ENCODE data around the gene MSANTD4. TPM values are rescaled to one million over a fixed set of nuclear protein-coding genes. Genes with fewer than 3 reads are reported as not detected.

Gene MSANTD4
- total and polyA plus RNA-seq, 2 donors (not counting 1 experiment from before 2014, with no cell fraction given): 2.4 to 20.0 TPM

GRCh38 chr11:106032861-106033260 lies 10.8 kb upstream of the MSANTD4 start:
- no peak for ATAC-seq (ENCODE audit: low read depth)
- Mint-ChIP-seq H3K27ac (no peak overlapping the region), H3K27me3 (peaks cover 53% of the 10 kb centered on the region), H3K4me1 (no peaks in the 10 kb centered on the region), H3K4me3 (no peak overlapping the region), H3K9me3 (ENCODE audit: insufficient read depth) (no peaks in the 10 kb centered on the region)
- H3K4me2 ChIP-seq (replicated peaks; ENCODE audit: low read depth, low read length, poor library complexity, severe bottlenecking): no peak overlapping the region
- TF ChIP-seq EZH2 (IDR thresholded peaks at IDR 0.05; ENCODE audit: borderline replicate concordance, insufficient read depth, low read depth, low read length, poor library complexity, severe bottlenecking): no peak
- TF ChIP-seq, protein P1, sequence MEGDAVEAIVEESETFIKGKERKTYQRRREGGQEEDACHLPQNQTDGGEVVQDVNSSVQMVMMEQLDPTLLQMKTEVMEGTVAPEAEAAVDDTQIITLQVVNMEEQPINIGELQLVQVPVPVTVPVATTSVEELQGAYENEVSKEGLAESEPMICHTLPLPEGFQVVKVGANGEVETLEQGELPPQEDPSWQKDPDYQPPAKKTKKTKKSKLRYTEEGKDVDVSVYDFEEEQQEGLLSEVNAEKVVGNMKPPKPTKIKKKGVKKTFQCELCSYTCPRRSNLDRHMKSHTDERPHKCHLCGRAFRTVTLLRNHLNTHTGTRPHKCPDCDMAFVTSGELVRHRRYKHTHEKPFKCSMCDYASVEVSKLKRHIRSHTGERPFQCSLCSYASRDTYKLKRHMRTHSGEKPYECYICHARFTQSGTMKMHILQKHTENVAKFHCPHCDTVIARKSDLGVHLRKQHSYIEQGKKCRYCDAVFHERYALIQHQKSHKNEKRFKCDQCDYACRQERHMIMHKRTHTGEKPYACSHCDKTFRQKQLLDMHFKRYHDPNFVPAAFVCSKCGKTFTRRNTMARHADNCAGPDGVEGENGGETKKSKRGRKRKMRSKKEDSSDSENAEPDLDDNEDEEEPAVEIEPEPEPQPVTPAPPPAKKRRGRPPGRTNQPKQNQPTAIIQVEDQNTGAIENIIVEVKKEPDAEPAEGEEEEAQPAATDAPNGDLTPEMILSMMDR (IDR thresholded peaks at IDR 0.05): no peak
- H3K4me3 ChIP-seq (ENCODE audit: control extremely low read depth in 1 of 5, extremely low read depth in 1 of 5, insufficient read depth in 1 of 5, low read depth in 2 of 5, low read length in 4 of 5): no peak overlapping the region
- H3K36me3 ChIP-seq (replicated peaks in 1 of 2; ENCODE audit: control extremely low read depth in 1 of 2, control insufficient read depth in 1 of 2, extremely low read depth in 1 of 2, insufficient read depth in 2 of 2, low read length in 1 of 2): no peaks in the 10 kb centered on the region
- ChIA-PET CTCF (no interaction called here), POLR2A (no interaction called here)
- WGBS (ENCODE audit: insufficient coverage): no CpG with 5 or more reads among the region's 2 CpGs
- no peak overlapping the region for H2AFZ ChIP-seq (ENCODE audit: insufficient read depth, low read depth, low read length, poor library complexity, severe bottlenecking)
- H3K27ac ChIP-seq (ENCODE audit: low read length in 2 of 2): no peak overlapping the region
- H4K20me1 ChIP-seq (ENCODE audit: control insufficient read depth, insufficient read depth, low read length, poor library complexity, severe bottlenecking): no peaks in the 10 kb centered on the region
- intact Hi-C loops (cut with micrococcal nuclease): no loop called here
- no peaks in the 10 kb centered on the region for H3K79me2 ChIP-seq (ENCODE audit: control insufficient read depth, insufficient read depth, low read length)
- no peak overlapping the region for H3K9ac ChIP-seq (ENCODE audit: low read length)
- DNase-seq: no peak
- H3K27me3 ChIP-seq (replicated peaks in 1 of 4; ENCODE audit: control extremely low read depth in 1 of 4, control insufficient read depth in 3 of 4, insufficient read depth in 4 of 4, low read length in 3 of 4): peaks cover 0 to 28% (median 5%) of the 10 kb centered on the region in 4 experiments
- H3K9me3 ChIP-seq (ENCODE audit: control extremely low read depth in 1 of 3, control insufficient read depth in 2 of 3, insufficient read depth in 1 of 3, low read length in 2 of 3): peaks cover 0 to 3% (median 0%) of the 10 kb centered on the region in 3 donors
- H3K4me1 ChIP-seq (ENCODE audit: control insufficient read depth in 2 of 2, insufficient read depth in 2 of 2, low read length in 2 of 2): no peaks in the 10 kb centered on the region

- Histone ChIP-seq H3K4me3 (ENCODE audit: control extremely low read depth in 1 of 5, extremely low read depth in 1 of 5, insufficient read depth in 1 of 5, low read depth in 2 of 5, low read length in 4 of 5) (no peak overlapping the region), H3K9ac (ENCODE audit: low read length) (no peak overlapping the region), H3K79me2 (ENCODE audit: control insufficient read depth, insufficient read depth, low read length) (no peaks in the 10 kb centered on the region), H4K20me1 (ENCODE audit: control insufficient read depth, insufficient read depth, low read length, poor library complexity, severe bottlenecking) (no peaks in the 10 kb centered on the region), H3K4me2 (replicated peaks; ENCODE audit: low read depth, low read length, poor library complexity, severe bottlenecking) (no peak overlapping the region), H3K9me3 (ENCODE audit: control extremely low read depth in 1 of 3, control insufficient read depth in 2 of 3, insufficient read depth in 1 of 3, low read length in 2 of 3) (peaks cover 0 to 3% (median 0%) of the 10 kb centered on the region in 3 donors), H3K4me1 (ENCODE audit: control insufficient read depth in 2 of 2, insufficient read depth in 2 of 2, low read length in 2 of 2) (no peaks in the 10 kb centered on the region), H2AFZ (ENCODE audit: insufficient read depth, low read depth, low read length, poor library complexity, severe bottlenecking) (no peak overlapping the region), H3K27me3 (replicated peaks in 1 of 4; ENCODE audit: control extremely low read depth in 1 of 4, control insufficient read depth in 3 of 4, insufficient read depth in 4 of 4, low read length in 3 of 4) (peaks cover 0 to 28% (median 4%) of the 10 kb centered on the region in 4 experiments), H3K36me3 (replicated peaks in 1 of 2; ENCODE audit: control extremely low read depth in 1 of 2, control insufficient read depth in 1 of 2, extremely low read depth in 1 of 2, insufficient read depth in 2 of 2, low read length in 1 of 2) (no peaks in the 10 kb centered on the region), H3K27ac (ENCODE audit: low read length in 2 of 2) (no peak overlapping the region)
- no CpG with 5 or more reads among the region's 3 CpGs for WGBS (ENCODE audit: insufficient coverage)
- Mint-ChIP-seq H3K27me3 (peaks cover 49% of the 10 kb centered on the region), H3K4me3 (no peak overlapping the region), H3K4me1 (no peaks in the 10 kb centered on the region), H3K27ac (no peak overlapping the region), H3K9me3 (ENCODE audit: insufficient read depth) (peaks cover 3% of the 10 kb centered on the region)
- DNase-seq: no peak
- no peak for ATAC-seq (ENCODE audit: low read depth)
- intact Hi-C loops (cut with micrococcal nuclease): no loop called here
- ChIA-PET CTCF (no interaction called here), POLR2A (no interaction called here)
- TF ChIP-seq, protein P1 (IDR thresholded peaks at IDR 0.05): no peak
- no peak for TF ChIP-seq EZH2 (IDR thresholded peaks at IDR 0.05; ENCODE audit: borderline replicate concordance, insufficient read depth, low read depth, low read length, poor library complexity, severe bottlenecking)
These were observed 9.9 kb upstream of the MSANTD4 start for GRCh38 chr11:106031936-106032335.

Measured in B cell (primary cell).